ENCODE results near the gene DST. TPM values are rescaled to one million over a fixed set of nuclear protein-coding genes. Genes with fewer than 3 reads are reported as not detected.

DST gene
- total and polyA plus RNA-seq, 2 donors = 56.2 to 311 TPM

- no peaks in the 10 kb centered on the region for H3K27me3 ChIP-seq (ENCODE audit: control insufficient read depth in 2 of 2, insufficient read depth in 1 of 2, low read length in 1 of 2)
- no peak overlapping the region for H3K27ac ChIP-seq (ENCODE audit: low read depth in 1 of 2, low read length in 1 of 2)
Observed at GRCh38 chr6:56647172-56647762, 4.6 kb upstream of the DST start.

GRCh38 chr6:56644366-56644765, 1.7 kb upstream of the DST start:
- Histone ChIP-seq H3K4me1 (ENCODE audit: control insufficient read depth in 2 of 2, insufficient read depth in 2 of 2, low read length in 2 of 2) (no peaks in the 10 kb centered on the region), H3K27ac (ENCODE audit: low read depth in 1 of 2, low read length in 1 of 2) (no peak overlapping the region)
- WGBS = 99% methylated on average over 5 of the region's 5 CpGs

More at GRCh38 chr6:56647172-56647762, 4.6 kb upstream of the DST start:
- Histone ChIP-seq H3K9me3 (ENCODE audit: control insufficient read depth in 2 of 2, insufficient read depth in 1 of 2, low read length in 1 of 2) (no peaks in the 10 kb centered on the region), H3K4me1 (ENCODE audit: control insufficient read depth in 2 of 2, insufficient read depth in 2 of 2, low read length in 2 of 2) (no peaks in the 10 kb centered on the region), H3K4me3 (ENCODE audit: low read length in 2 of 2) (no peak overlapping the region), H3K36me3 (ENCODE audit: control insufficient read depth in 2 of 2, insufficient read depth in 2 of 2, low read length in 1 of 2) (no peaks in the 10 kb centered on the region)
- 97% methylated on average over 12 of the region's 12 CpGs for WGBS
- DNase-seq (ENCODE audit: low read depth in 6 of 9, low spot score in 9 of 9) = no peak

GRCh38 chr6:56643379-56644089, 845 bp upstream of the DST start:
- H3K36me3 ChIP-seq (ENCODE audit: control insufficient read depth in 2 of 2, insufficient read depth in 2 of 2, low read length in 1 of 2) = no peaks in the 10 kb centered on the region
- H3K9me3 ChIP-seq (ENCODE audit: control insufficient read depth in 2 of 2, insufficient read depth in 1 of 2, low read length in 1 of 2) = no peaks in the 10 kb centered on the region
- DNase-seq (ENCODE audit: low read depth in 6 of 9, low spot score in 9 of 9) = no peak
- no peak overlapping the region for H3K4me3 ChIP-seq (ENCODE audit: low read length in 2 of 2)
- no peaks in the 10 kb centered on the region for H3K27me3 ChIP-seq (ENCODE audit: control insufficient read depth in 2 of 2, insufficient read depth in 1 of 2, low read length in 1 of 2)
- H3K4me1 ChIP-seq (ENCODE audit: control insufficient read depth in 2 of 2, insufficient read depth in 2 of 2, low read length in 2 of 2) = no peaks in the 10 kb centered on the region
- H3K27ac ChIP-seq (ENCODE audit: low read depth in 1 of 2, low read length in 1 of 2) = peak overlapping the region in 1 of 2 donors; percentile 31
- 97% methylated on average over 4 of the region's 4 CpGs for WGBS

More at GRCh38 chr6:56644366-56644765, 1.7 kb upstream of the DST start:
- H3K36me3 ChIP-seq (ENCODE audit: control insufficient read depth in 2 of 2, insufficient read depth in 2 of 2, low read length in 1 of 2) = no peaks in the 10 kb centered on the region
- no peaks in the 10 kb centered on the region for H3K9me3 ChIP-seq (ENCODE audit: control insufficient read depth in 2 of 2, insufficient read depth in 1 of 2, low read length in 1 of 2)
- no peak for DNase-seq (ENCODE audit: low read depth in 6 of 9, low spot score in 9 of 9)
- no peak overlapping the region for H3K4me3 ChIP-seq (ENCODE audit: low read length in 2 of 2)
- no peaks in the 10 kb centered on the region for H3K27me3 ChIP-seq (ENCODE audit: control insufficient read depth in 2 of 2, insufficient read depth in 1 of 2, low read length in 1 of 2)

GRCh38 chr6:56640374-56640773, 2.3 kb downstream of the DST start:
- Histone ChIP-seq H3K9me3 (ENCODE audit: control insufficient read depth in 2 of 2, insufficient read depth in 1 of 2, low read length in 1 of 2) (no peaks in the 10 kb centered on the region), H3K4me1 (ENCODE audit: control insufficient read depth in 2 of 2, insufficient read depth in 2 of 2, low read length in 2 of 2) (no peaks in the 10 kb centered on the region), H3K4me3 (ENCODE audit: low read length in 2 of 2) (peak overlapping the region in 1 of 2 donors; percentile 16), H3K27ac (ENCODE audit: low read depth in 1 of 2, low read length in 1 of 2) (no peak overlapping the region), H3K27me3 (ENCODE audit: control insufficient read depth in 2 of 2, insufficient read depth in 1 of 2, low read length in 1 of 2) (no peaks in the 10 kb centered on the region), H3K36me3 (ENCODE audit: control insufficient read depth in 2 of 2, insufficient read depth in 2 of 2, low read length in 1 of 2) (no peaks in the 10 kb centered on the region)
- WGBS = 94% methylated on average over 4 of the region's 4 CpGs
- no peak for DNase-seq (ENCODE audit: low read depth in 6 of 9, low spot score in 9 of 9)

- H3K27me3 ChIP-seq (ENCODE audit: control insufficient read depth in 2 of 2, insufficient read depth in 1 of 2, low read length in 1 of 2) = no peaks in the 10 kb centered on the region
- no peaks in the 10 kb centered on the region for H3K4me1 ChIP-seq (ENCODE audit: control insufficient read depth in 2 of 2, insufficient read depth in 2 of 2, low read length in 2 of 2)
- H3K27ac ChIP-seq (ENCODE audit: low read depth in 1 of 2, low read length in 1 of 2) = no peak overlapping the region
- no peak for DNase-seq (ENCODE audit: low read depth in 6 of 9, low spot score in 9 of 9)
- H3K4me3 ChIP-seq (ENCODE audit: low read length in 2 of 2) = no peak overlapping the region
- H3K9me3 ChIP-seq (ENCODE audit: control insufficient read depth in 2 of 2, insufficient read depth in 1 of 2, low read length in 1 of 2) = no peaks in the 10 kb centered on the region
- no peaks in the 10 kb centered on the region for H3K36me3 ChIP-seq (ENCODE audit: control insufficient read depth in 2 of 2, insufficient read depth in 2 of 2, low read length in 1 of 2)
Observed at GRCh38 chr6:56638760-56639159, 3.9 kb downstream of the DST start.

- WGBS = 32% methylated on average over 2 of the region's 2 CpGs
- Histone ChIP-seq H3K27me3 (ENCODE audit: control insufficient read depth in 2 of 2, insufficient read depth in 1 of 2, low read length in 1 of 2) (no peaks in the 10 kb centered on the region), H3K4me3 (ENCODE audit: low read length in 2 of 2) (no peak overlapping the region), H3K4me1 (ENCODE audit: control insufficient read depth in 2 of 2, insufficient read depth in 2 of 2, low read length in 2 of 2) (no peaks in the 10 kb centered on the region), H3K27ac (ENCODE audit: low read depth in 1 of 2, low read length in 1 of 2) (no peak overlapping the region), H3K9me3 (ENCODE audit: control insufficient read depth in 2 of 2, insufficient read depth in 1 of 2, low read length in 1 of 2) (no peaks in the 10 kb centered on the region), H3K36me3 (ENCODE audit: control insufficient read depth in 2 of 2, insufficient read depth in 2 of 2, low read length in 1 of 2) (no peaks in the 10 kb centered on the region)
- peak in 6 of 9 donors; percentile 12 to 51 (median 26) for DNase-seq (ENCODE audit: low read depth in 6 of 9, low spot score in 9 of 9)
Observed at GRCh38 chr6:56637640-56638039, 5.0 kb downstream of the DST start.

GRCh38 chr6:56628105-56628504, 14.6 kb downstream of the DST start:
- no peak for DNase-seq (ENCODE audit: low read depth in 6 of 9, low spot score in 9 of 9)
- no peak overlapping the region for H3K4me3 ChIP-seq (ENCODE audit: low read length in 2 of 2)
- WGBS = 95% methylated on average over 5 of the region's 5 CpGs
- no peaks in the 10 kb centered on the region for H3K27me3 ChIP-seq (ENCODE audit: control insufficient read depth in 2 of 2, insufficient read depth in 1 of 2, low read length in 1 of 2)
- no peaks in the 10 kb centered on the region for H3K9me3 ChIP-seq (ENCODE audit: control insufficient read depth in 2 of 2, insufficient read depth in 1 of 2, low read length in 1 of 2)
- no peaks in the 10 kb centered on the region for H3K36me3 ChIP-seq (ENCODE audit: control insufficient read depth in 2 of 2, insufficient read depth in 2 of 2, low read length in 1 of 2)
- H3K27ac ChIP-seq (ENCODE audit: low read depth in 1 of 2, low read length in 1 of 2) = no peak overlapping the region
- H3K4me1 ChIP-seq (ENCODE audit: control insufficient read depth in 2 of 2, insufficient read depth in 2 of 2, low read length in 2 of 2) = no peaks in the 10 kb centered on the region

- Histone ChIP-seq H3K27me3 (ENCODE audit: control insufficient read depth in 2 of 2, insufficient read depth in 1 of 2, low read length in 1 of 2) (no peaks in the 10 kb centered on the region), H3K9me3 (ENCODE audit: control insufficient read depth in 2 of 2, insufficient read depth in 1 of 2, low read length in 1 of 2) (no peaks in the 10 kb centered on the region), H3K4me1 (ENCODE audit: control insufficient read depth in 2 of 2, insufficient read depth in 2 of 2, low read length in 2 of 2) (no peaks in the 10 kb centered on the region), H3K4me3 (ENCODE audit: low read length in 2 of 2) (no peak overlapping the region), H3K36me3 (ENCODE audit: control insufficient read depth in 2 of 2, insufficient read depth in 2 of 2, low read length in 1 of 2) (no peaks in the 10 kb centered on the region), H3K27ac (ENCODE audit: low read depth in 1 of 2, low read length in 1 of 2) (no peak overlapping the region)
- 97% methylated on average over 6 of the region's 6 CpGs for WGBS
- no peak for DNase-seq (ENCODE audit: low read depth in 6 of 9, low spot score in 9 of 9)
Observed at GRCh38 chr6:56625356-56625755, 17.3 kb downstream of the DST start.

GRCh38 chr6:56624728-56625069, 18.0 kb downstream of the DST start:
- no peak for DNase-seq (ENCODE audit: low read depth in 6 of 9, low spot score in 9 of 9)
- Histone ChIP-seq H3K9me3 (ENCODE audit: control insufficient read depth in 2 of 2, insufficient read depth in 1 of 2, low read length in 1 of 2) (no peaks in the 10 kb centered on the region), H3K4me1 (ENCODE audit: control insufficient read depth in 2 of 2, insufficient read depth in 2 of 2, low read length in 2 of 2) (no peaks in the 10 kb centered on the region), H3K4me3 (ENCODE audit: low read length in 2 of 2) (no peak overlapping the region), H3K27ac (ENCODE audit: low read depth in 1 of 2, low read length in 1 of 2) (no peak overlapping the region), H3K36me3 (ENCODE audit: control insufficient read depth in 2 of 2, insufficient read depth in 2 of 2, low read length in 1 of 2) (no peaks in the 10 kb centered on the region), H3K27me3 (ENCODE audit: control insufficient read depth in 2 of 2, insufficient read depth in 1 of 2, low read length in 1 of 2) (no peaks in the 10 kb centered on the region)
- 99% methylated on average over 1 of the region's 1 CpG for WGBS
